ENCODE data around the gene KCNMA1. TPM values are rescaled to one million over a fixed set of nuclear protein-coding genes. Genes with fewer than 3 reads are reported as not detected.

KCNMA1 gene
- total RNA-seq, 2 donors from 2014 or later = 23.2 to 44.5 TPM

GRCh38 chr10:77073663-77073960 is 564.0 kb downstream of the KCNMA1 start:
- Histone ChIP-seq H3K4me3 (no peak overlapping the region), H3K9ac (ENCODE audit: low read depth in 2 of 2, low read length in 2 of 2) (no peak overlapping the region), H3K4me1 (no peaks in the 10 kb centered on the region), H3K9me3 (no peaks in the 10 kb centered on the region), H3K27ac (no peak overlapping the region), H3K36me3 (no peaks in the 10 kb centered on the region), H3K27me3 (no peaks in the 10 kb centered on the region)
- DNase-seq = no peak
- intact Hi-C loops (cut with DNase I) = no loop called here
- no peak for TF ChIP-seq CTCF (IDR thresholded peaks at IDR 0.05)

- H3K4me3 ChIP-seq = no peak overlapping the region
- no peak overlapping the region for H3K27ac ChIP-seq
- H3K9ac ChIP-seq (ENCODE audit: low read depth in 2 of 2, low read length in 2 of 2) = no peak overlapping the region
- no peaks in the 10 kb centered on the region for H3K4me1 ChIP-seq
- no peak for TF ChIP-seq CTCF (IDR thresholded peaks at IDR 0.05)
- H3K36me3 ChIP-seq = no peaks in the 10 kb centered on the region
- no peak for DNase-seq
- intact Hi-C loops (cut with DNase I) = no loop called here
- no peaks in the 10 kb centered on the region for H3K9me3 ChIP-seq
- H3K27me3 ChIP-seq = no peaks in the 10 kb centered on the region
These were observed 564.6 kb downstream of the KCNMA1 start for GRCh38 chr10:77072836-77073662.

GRCh38 chr10:77072361-77072835 is 565.2 kb downstream of the KCNMA1 start:
- no peaks in the 10 kb centered on the region for H3K9me3 ChIP-seq
- H3K4me1 ChIP-seq = no peaks in the 10 kb centered on the region
- H3K36me3 ChIP-seq = no peaks in the 10 kb centered on the region
- no peak overlapping the region for H3K4me3 ChIP-seq
- DNase-seq = no peak
- no peak overlapping the region for H3K9ac ChIP-seq (ENCODE audit: low read depth in 2 of 2, low read length in 2 of 2)
- no peaks in the 10 kb centered on the region for H3K27me3 ChIP-seq
- no peak overlapping the region for H3K27ac ChIP-seq
- TF ChIP-seq CTCF (IDR thresholded peaks at IDR 0.05) = no peak
- intact Hi-C loops (cut with DNase I) = no loop called here

GRCh38 chr10:77071956-77072355 is 565.7 kb downstream of the KCNMA1 start:
- H3K27ac ChIP-seq = no peak overlapping the region
- no peak for TF ChIP-seq CTCF (IDR thresholded peaks at IDR 0.05)
- no peak for DNase-seq
- no peak overlapping the region for H3K9ac ChIP-seq (ENCODE audit: low read depth in 2 of 2, low read length in 2 of 2)
- H3K36me3 ChIP-seq = no peaks in the 10 kb centered on the region
- no peaks in the 10 kb centered on the region for H3K4me1 ChIP-seq
- no peaks in the 10 kb centered on the region for H3K9me3 ChIP-seq
- no peak overlapping the region for H3K4me3 ChIP-seq
- intact Hi-C loops (cut with DNase I) = no loop called here
- no peaks in the 10 kb centered on the region for H3K27me3 ChIP-seq

- Histone ChIP-seq H3K9ac (ENCODE audit: low read depth in 2 of 2, low read length in 2 of 2) (no peak overlapping the region), H3K4me3 (no peak overlapping the region), H3K9me3 (no peaks in the 10 kb centered on the region), H3K27me3 (no peaks in the 10 kb centered on the region), H3K27ac (no peak overlapping the region), H3K4me1 (no peaks in the 10 kb centered on the region), H3K36me3 (no peaks in the 10 kb centered on the region)
- intact Hi-C loops (cut with DNase I) = no loop called here
- no peak for TF ChIP-seq CTCF (IDR thresholded peaks at IDR 0.05)
- DNase-seq = no peak
These were observed 566.6 kb downstream of the KCNMA1 start for GRCh38 chr10:77071001-77071511.
